Activated naive CD8-positive, alpha-beta T cell treated with anti-CD3 and anti-CD28 coated beads, Interleukin-2, amount 10 ng/mL, durations not matched to agents 7 days and 5 days (primary cell): Measurements from ENCODE around the gene HLA-DOA. TPM values are rescaled to one million over a fixed set of nuclear protein-coding genes. Genes with fewer than 3 reads are reported as not detected.

Experiments
- ATAC-seq: fragments of 150-1000 bp; cut with Tn5 transposase; one replicate; pipeline ENCODE4 v1.10.0; 2021; ENCODE audit warnings: low read depth, moderate library complexity
- POLR2A ChIA-PET: fragments of 350-600 bp; sonication (Branson Sonifier 250); formaldehyde crosslinking; loops from one replicate; lab custom pipeline; 2021; ENCODE audit warnings: antibody characterized with exemption; lab: Charles Lee
- DNase-seq: peaks from one replicate; pipeline ENCODE4 v3.0.0; 2021
- H3K27ac Mint-ChIP-seq: one replicate; pipeline ENCODE4 v1.8.0; 2022; ENCODE audit warnings: mild to moderate bottlenecking, mixed read lengths
- H3K27me3 Mint-ChIP-seq: one replicate; pipeline ENCODE4 v1.8.0; 2022; ENCODE audit warnings: mild to moderate bottlenecking, moderate library complexity, mixed read lengths
- H3K36me3 Mint-ChIP-seq: one replicate; pipeline ENCODE4 v1.8.0; 2021; ENCODE audit warnings: mild to moderate bottlenecking, mixed read lengths
- H3K4me1 Mint-ChIP-seq: one replicate; pipeline ENCODE4 v1.8.0; 2021; ENCODE audit warnings: mixed read lengths
- H3K4me3 Mint-ChIP-seq: one replicate; pipeline ENCODE4 v1.8.0; 2022; ENCODE audit warnings: mild to moderate bottlenecking, moderate library complexity, mixed read lengths
- H3K9me3 Mint-ChIP-seq: one replicate; pipeline ENCODE4 v1.8.0; 2021; ENCODE audit warnings: mixed read lengths
- total RNA-seq, 2 experiments: library from RNA; stranded (reverse); gene quantifications; one replicate each; pipeline ENCODE4 v1.2.3, GENCODE V29; 2021

The HLA-DOA gene
- total RNA-seq, 2 experiments from 2014 or later: 7.5 to 8.3 TPM

DNA sequence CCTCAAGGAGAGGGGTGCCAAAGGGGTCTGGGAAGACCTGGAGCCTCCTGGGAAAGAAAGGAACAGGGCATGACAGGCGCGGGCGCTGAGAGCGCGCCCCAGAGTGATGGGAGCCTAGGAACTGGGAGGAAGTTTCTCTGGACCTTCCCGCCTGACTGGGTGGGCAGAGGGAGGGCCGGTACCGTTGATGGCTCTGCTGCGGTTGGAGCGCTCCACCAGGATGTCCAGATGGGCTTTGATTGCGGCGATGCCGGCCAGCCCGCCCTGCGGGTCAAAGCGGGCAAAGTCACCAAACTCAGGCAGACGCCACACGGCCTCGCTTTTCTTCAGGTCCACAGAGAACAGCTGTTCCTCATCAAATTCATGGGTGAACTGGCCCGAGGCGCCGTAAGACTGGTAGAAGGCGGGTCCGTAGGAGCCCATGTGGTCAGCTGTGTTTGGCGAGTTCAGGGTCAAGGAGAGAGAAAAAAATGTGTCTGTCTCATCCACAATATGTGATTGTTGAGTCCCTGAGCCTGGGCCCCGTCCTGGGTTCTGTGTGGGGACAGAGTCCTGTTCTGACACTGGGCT lies 1.5 kb downstream of the HLA-DOA start:
- H3K4me3 Mint-ChIP-seq: no peak overlapping the region
- DNase-seq: no peak
- no peak for ATAC-seq
- POLR2A ChIA-PET: no interaction called here
- H3K27ac Mint-ChIP-seq: no peak overlapping the region
- H3K9me3 Mint-ChIP-seq: no peaks in the 10 kb centered on the region
- H3K27me3 Mint-ChIP-seq: peaks cover 10% of the 10 kb centered on the region
- peaks cover 13% of the 10 kb centered on the region for H3K4me1 Mint-ChIP-seq
- H3K36me3 Mint-ChIP-seq: no peaks in the 10 kb centered on the region

DNA sequence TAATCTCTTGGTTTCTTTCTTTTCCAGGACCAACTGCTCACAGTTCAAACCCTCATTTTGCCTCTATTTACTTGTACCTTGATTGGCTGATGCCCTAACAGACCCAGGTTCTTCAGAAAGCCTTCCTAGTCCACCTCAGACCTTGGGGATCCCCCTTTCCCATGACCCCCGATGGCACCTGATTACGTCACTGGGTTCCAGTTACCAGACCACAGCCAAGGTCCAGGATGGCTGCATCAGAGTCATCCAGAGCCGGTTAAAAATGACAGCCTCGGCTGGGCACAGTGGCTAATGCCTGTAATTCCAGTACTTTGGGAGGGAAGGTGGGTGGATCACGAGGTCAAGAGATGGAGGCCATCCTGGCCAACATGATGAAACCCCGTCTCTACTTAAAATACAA lies 4.5 kb downstream of the HLA-DOA start:
- DNase-seq (no peak), ATAC-seq (no peak)
- POLR2A ChIA-PET: no interaction called here
- Mint-ChIP-seq H3K4me3 (no peak overlapping the region), H3K4me1 (peaks cover 18% of the 10 kb centered on the region), H3K27me3 (peaks cover 12% of the 10 kb centered on the region), H3K36me3 (no peaks in the 10 kb centered on the region), H3K27ac (no peak overlapping the region), H3K9me3 (no peaks in the 10 kb centered on the region)

DNA sequence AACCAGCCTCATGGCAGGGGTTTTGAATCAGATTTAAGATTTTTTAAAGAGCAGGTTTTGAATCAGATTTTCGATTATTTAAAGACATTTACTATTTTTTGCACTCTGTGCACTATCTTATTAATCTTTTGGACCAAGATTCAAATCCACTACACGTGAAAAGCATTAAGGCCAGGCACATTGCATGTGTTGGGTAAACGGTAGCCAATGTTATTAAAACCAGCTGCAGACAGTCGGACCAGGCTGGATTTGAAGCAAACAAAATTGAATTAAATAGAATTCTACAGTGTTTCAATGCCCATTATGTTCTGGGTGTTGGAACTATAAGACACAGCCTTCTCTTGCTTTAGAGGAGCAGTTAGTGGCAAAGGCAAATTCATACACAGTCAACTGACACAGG lies 7.7 kb downstream of the HLA-DOA start:
- H3K36me3 Mint-ChIP-seq: no peaks in the 10 kb centered on the region
- DNase-seq (no peak), ATAC-seq (no peak)
- H3K4me1 Mint-ChIP-seq: peaks cover 8% of the 10 kb centered on the region
- H3K9me3 Mint-ChIP-seq: no peaks in the 10 kb centered on the region
- POLR2A ChIA-PET: no interaction called here
- no peak overlapping the region for H3K4me3 Mint-ChIP-seq
- H3K27me3 Mint-ChIP-seq: peaks cover 29% of the 10 kb centered on the region
- no peak overlapping the region for H3K27ac Mint-ChIP-seq

DNA sequence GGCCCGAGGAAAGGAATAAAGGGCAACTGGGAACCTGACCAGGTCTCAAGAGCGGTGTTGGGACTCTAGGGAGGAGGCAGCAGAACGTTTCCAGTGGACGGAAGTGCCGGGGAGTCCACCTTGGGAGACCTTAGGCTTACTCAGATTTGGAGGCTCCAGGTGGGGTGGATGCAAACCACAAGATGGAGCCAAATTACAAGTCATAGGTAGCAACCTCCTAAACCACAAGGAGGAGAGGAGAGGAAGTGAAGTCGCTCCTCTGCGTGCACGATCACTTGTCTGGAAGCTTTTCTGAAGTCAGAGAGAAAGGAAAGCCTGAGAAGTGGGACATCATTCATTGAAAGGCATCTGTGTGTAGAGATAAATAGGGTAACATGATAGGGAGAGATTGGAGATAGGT lies 9.3 kb downstream of the HLA-DOA start:
- no peaks in the 10 kb centered on the region for H3K9me3 Mint-ChIP-seq
- no peak for DNase-seq
- POLR2A ChIA-PET: interaction anchor here (1.3 kb wide), 1 partner anchor 76 kb away, joined by 3 read pairs; the partner anchor contains the start of gene HLA-DPB1
- H3K4me1 Mint-ChIP-seq: peaks cover 8% of the 10 kb centered on the region
- peaks cover 40% of the 10 kb centered on the region for H3K27me3 Mint-ChIP-seq
- no peaks in the 10 kb centered on the region for H3K36me3 Mint-ChIP-seq
- H3K27ac Mint-ChIP-seq: no peak overlapping the region
- ATAC-seq: peak; percentile 58
- no peak overlapping the region for H3K4me3 Mint-ChIP-seq

DNA sequence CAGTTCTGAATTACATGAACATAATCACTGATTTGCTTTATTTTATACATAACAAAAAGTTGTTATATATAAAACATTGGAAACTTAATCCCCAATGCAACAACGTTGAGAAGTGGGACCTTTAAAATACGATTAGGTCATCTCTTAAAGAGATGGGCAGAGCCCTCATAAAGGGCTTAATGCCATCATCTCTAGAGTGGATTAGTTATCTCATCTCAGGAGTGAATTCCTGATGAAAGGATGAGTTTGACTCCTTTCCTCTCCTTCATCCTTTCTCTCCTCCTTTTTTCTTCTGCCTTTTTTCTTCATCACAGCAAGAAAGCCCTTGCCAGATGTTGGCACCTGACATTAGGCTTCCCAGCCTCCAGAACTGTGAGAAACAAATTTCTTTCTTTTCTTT lies 13.9 kb downstream of the HLA-DOA start:
- POLR2A ChIA-PET: no interaction called here
- Mint-ChIP-seq H3K36me3 (no peaks in the 10 kb centered on the region), H3K4me1 (peaks cover 7% of the 10 kb centered on the region), H3K9me3 (no peaks in the 10 kb centered on the region), H3K4me3 (no peak overlapping the region), H3K27me3 (peaks cover 49% of the 10 kb centered on the region), H3K27ac (no peak overlapping the region)
- DNase-seq (no peak), ATAC-seq (no peak)

DNA sequence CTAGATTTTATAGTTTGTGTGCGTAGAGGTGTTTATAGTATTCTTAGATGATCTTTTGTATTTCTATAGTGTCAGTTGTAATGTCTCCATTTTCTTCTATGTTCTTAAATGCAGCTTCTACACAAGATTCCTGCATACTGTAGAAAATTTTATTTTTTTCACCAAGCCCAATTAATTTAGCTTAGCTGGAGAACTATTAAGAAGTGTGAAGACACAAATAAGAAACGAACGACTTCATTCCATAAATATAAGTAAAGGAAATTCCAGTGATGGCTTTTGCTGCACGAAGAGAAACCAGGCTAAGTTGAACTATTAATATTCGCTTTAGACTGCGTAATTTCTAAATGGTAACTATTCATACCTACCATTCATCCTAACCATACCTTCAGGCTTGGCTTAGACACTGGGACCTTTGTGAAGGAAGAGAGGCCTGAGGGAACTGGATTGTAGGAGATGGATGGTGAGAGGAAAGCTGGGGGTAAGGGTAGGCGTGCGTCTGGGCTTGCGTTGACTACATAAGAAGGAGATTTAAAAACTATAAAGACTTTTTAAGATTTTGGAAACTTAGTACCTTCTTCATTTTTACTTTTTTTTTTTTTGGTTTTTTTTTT lies 15.9 kb downstream of the HLA-DOA start:
- DNase-seq (no peak), ATAC-seq (no peak)
- H3K36me3 Mint-ChIP-seq: no peaks in the 10 kb centered on the region
- H3K27ac Mint-ChIP-seq: no peak overlapping the region
- peaks cover 6% of the 10 kb centered on the region for H3K4me1 Mint-ChIP-seq
- POLR2A ChIA-PET: interaction anchor here (1.0 kb wide), 1 partner anchor 22 kb away, joined by 4 read pairs; no protein-coding TSS in a partner anchor
- H3K27me3 Mint-ChIP-seq: peaks cover 42% of the 10 kb centered on the region
- no peaks in the 10 kb centered on the region for H3K9me3 Mint-ChIP-seq
- no peak overlapping the region for H3K4me3 Mint-ChIP-seq

DNA sequence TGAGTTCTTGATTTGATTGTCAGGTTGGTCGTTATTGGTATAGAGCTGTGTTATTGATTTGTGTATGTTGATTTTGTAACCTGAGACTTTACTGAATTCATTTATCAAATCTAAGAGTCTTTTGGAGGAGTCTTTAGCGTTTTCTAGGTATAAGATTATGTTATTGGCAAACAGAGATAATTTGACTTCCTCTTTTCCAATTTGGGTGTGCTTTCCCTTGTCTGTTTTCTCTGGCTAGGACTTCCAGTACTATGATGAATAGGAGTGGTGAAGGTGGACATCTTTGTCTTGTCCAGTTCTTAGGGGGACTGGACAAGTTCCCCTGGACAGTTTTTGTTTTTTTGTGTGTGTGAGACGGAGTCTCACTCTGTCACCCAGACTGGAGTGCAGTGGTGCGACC lies 17.4 kb downstream of the HLA-DOA start:
- POLR2A ChIA-PET: no interaction called here
- no peaks in the 10 kb centered on the region for H3K9me3 Mint-ChIP-seq
- peaks cover 11% of the 10 kb centered on the region for H3K4me1 Mint-ChIP-seq
- ATAC-seq: no peak
- no peak for DNase-seq
- H3K27ac Mint-ChIP-seq: no peak overlapping the region
- no peaks in the 10 kb centered on the region for H3K36me3 Mint-ChIP-seq
- no peak overlapping the region for H3K4me3 Mint-ChIP-seq
- H3K27me3 Mint-ChIP-seq: peaks cover 32% of the 10 kb centered on the region

DNA sequence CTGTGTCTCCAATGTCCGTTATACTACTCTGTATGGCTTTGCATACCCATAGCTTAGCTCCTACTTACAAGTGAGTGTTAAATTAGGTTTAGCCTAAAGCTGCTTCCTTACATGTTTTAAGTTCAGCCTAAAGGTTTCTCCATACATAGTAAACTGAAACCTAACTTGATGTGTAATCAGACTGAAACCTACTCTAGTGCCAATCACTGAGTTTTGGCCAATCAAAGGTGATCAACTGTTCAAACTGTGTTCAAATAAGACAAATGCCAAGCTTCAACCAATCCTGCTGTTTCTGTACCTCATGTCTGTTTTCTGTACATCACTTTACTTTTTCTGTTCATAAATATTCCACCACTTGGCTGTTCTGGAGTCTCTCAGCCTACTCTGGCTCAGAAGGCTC lies 20.0 kb downstream of the HLA-DOA start:
- Mint-ChIP-seq H3K4me3 (no peak overlapping the region), H3K9me3 (no peaks in the 10 kb centered on the region), H3K27me3 (peaks cover 17% of the 10 kb centered on the region), H3K36me3 (no peaks in the 10 kb centered on the region), H3K27ac (no peak overlapping the region), H3K4me1 (peaks cover 19% of the 10 kb centered on the region)
- DNase-seq: no peak
- POLR2A ChIA-PET: interaction anchor here (0.8 kb wide), 1 partner anchor 10 kb away, joined by 3 read pairs; no protein-coding TSS in a partner anchor
- no peak for ATAC-seq

DNA sequence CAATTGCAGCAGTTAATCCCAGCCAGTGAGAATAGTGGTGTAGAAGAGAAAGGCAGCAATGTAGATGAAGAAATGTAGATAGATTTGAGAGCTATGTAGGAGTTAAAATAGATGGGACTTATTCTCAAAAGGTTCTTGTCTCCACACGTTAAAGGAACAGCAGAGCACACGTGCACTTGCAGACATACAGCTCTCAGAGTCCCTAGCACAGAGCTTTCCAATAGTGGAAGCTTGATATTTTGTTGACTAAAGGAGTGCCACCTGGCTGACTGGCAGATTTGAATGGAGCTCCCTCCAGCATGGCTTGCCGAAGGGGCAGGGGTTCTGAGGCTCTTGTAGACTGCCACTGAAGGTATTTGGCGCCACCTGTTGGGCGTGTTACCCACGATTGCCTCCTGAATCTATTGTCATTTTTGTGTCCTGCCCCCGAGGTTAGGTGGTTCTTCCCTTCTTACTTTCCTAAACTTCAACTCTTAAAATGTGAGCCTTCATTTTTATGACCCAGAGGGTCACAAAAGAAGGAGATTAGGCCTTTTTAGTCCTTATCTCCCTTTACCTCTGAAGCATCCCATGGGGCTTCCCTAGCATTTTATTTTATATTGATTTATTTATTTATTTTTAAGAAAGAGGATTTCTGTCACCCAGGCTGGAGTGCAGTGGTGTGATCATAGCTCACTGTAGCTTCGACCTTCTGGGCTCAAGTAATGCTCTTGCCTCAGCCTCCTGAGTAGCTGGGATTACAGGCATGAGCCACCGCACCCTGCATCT lies 24.6 kb downstream of the HLA-DOA start:
- ATAC-seq (peak; percentile 77), DNase-seq (peak; percentile 87)
- POLR2A ChIA-PET: interaction anchor here (0.6 to 3.7 kb wide), 17 partner anchors 9 to 264 kb away, joined by 3 to 72 read pairs (median 4); partner anchors contain the start of genes BRD2, RING1 and TAP2
- Mint-ChIP-seq H3K27me3 (no peaks in the 10 kb centered on the region), H3K9me3 (no peaks in the 10 kb centered on the region), H3K4me1 (peaks cover 35% of the 10 kb centered on the region), H3K4me3 (no peak overlapping the region), H3K27ac (peak overlapping the region; percentile 68), H3K36me3 (peaks cover 17% of the 10 kb centered on the region)

DNA sequence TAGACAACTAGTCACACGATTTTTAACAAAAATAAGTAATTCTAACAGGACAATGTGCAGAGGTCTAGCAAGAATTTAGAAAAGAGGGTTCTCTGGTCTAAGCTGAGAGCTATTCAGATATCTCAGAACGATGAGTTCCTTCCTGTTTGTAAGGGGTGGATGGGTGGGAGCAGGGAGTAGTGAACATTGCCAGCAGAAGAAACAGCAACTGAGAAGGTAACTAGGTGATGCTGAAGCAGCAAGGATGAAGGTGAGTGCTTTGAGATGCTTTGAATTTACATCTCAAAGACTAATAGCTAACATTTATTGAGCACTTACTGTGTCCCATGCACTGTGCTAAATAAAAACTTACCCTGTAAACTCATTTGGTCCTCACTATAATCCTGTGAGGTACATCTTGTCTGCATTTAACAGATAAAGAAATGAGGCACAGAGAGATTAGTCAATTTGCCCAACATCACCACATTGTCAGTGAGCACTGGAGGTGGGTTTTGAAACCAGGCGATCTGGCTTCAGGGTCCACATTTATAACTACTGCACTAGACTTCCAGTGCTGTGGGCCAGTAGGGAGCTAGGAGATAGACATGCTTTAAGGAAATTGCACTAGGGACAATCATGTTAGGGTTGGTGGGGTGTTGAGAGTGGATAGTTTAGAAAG lies 25.3 kb downstream of the HLA-DOA start:
- POLR2A ChIA-PET: interaction anchor here (0.6 to 3.7 kb wide), 16 partner anchors 8 to 257 kb away, joined by 3 to 72 read pairs (median 4); partner anchors contain the start of genes BRD2, RING1 and TAP2
- no peak overlapping the region for H3K4me3 Mint-ChIP-seq
- H3K27me3 Mint-ChIP-seq: no peaks in the 10 kb centered on the region
- peaks cover 21% of the 10 kb centered on the region for H3K36me3 Mint-ChIP-seq
- DNase-seq (no peak), ATAC-seq (peak; percentile 11)
- no peaks in the 10 kb centered on the region for H3K9me3 Mint-ChIP-seq
- peaks cover 31% of the 10 kb centered on the region for H3K4me1 Mint-ChIP-seq
- H3K27ac Mint-ChIP-seq: peak overlapping the region; percentile 76

DNA sequence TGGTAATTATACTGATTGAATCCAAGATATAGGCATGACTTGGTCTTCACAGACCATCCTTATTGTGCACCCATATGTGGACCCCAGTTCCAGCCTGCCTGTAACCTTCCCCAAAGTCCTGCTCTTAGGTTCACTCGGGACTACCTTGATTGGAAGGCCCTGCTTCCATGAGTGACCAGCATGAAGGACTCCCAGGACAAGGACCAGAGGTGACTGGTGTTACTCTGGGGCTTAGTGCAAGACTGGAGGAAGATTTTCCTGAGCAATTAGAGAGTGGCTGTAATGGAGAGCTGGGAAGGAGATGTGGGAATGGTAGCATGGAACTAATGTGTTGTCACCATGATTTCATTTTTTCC lies 25.9 kb downstream of the HLA-DOA start:
- no peaks in the 10 kb centered on the region for H3K27me3 Mint-ChIP-seq
- no peak overlapping the region for H3K4me3 Mint-ChIP-seq
- H3K4me1 Mint-ChIP-seq: peaks cover 32% of the 10 kb centered on the region
- no peak for DNase-seq
- POLR2A ChIA-PET: interaction anchor here (1.9 to 3.7 kb wide), 3 partner anchors 11 to 50 kb away, joined by 8 to 72 read pairs (median 12); partner anchors contain the start of gene BRD2
- H3K36me3 Mint-ChIP-seq: peaks cover 25% of the 10 kb centered on the region
- ATAC-seq: no peak
- peak overlapping the region; percentile 76 for H3K27ac Mint-ChIP-seq
- no peaks in the 10 kb centered on the region for H3K9me3 Mint-ChIP-seq

DNA sequence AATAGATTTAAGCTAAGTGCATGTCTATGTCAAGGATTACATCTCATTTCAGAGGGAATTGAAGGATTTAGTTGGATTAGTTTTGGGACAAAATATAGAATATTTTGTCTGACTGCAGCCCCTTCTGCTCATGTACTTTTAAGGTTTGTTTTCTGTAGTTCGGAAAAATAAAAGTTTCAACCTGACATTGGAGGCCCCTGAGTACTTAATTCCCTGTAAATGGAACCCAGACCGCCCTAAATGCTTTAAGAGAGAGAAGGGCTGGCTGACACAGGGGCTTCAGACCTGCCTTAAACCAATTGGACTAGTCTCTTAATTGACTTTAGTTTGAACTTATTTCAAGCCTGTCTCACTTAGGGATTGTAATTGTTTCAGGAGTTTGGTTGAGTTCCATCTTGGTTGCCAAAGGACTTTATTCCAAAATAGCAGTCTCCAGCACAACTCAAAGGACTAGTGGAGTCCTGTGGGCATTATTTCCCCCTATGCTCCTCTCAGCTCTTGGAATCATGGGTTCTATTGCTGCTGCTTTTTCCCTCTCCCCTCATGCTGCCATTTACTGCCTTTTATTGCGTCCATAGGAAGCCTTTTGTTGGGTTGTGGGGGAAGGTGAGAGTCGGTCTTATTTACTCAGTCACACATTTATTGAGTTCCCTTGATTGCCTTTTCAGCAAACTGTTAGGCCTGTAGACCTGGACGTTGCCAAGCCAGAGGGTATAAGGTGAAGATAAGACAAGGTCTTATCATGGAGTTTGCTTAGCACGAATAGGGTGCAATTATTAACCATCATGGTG lies 26.5 kb downstream of the HLA-DOA start:
- H3K4me3 Mint-ChIP-seq: no peak overlapping the region
- peaks cover 30% of the 10 kb centered on the region for H3K36me3 Mint-ChIP-seq
- no peaks in the 10 kb centered on the region for H3K9me3 Mint-ChIP-seq
- no peak for DNase-seq
- ATAC-seq: no peak
- peaks cover 33% of the 10 kb centered on the region for H3K4me1 Mint-ChIP-seq
- peak overlapping the region; percentile 76 for H3K27ac Mint-ChIP-seq
- POLR2A ChIA-PET: interaction anchor here (1.1 to 4.5 kb wide), 6 partner anchors 9 to 89 kb away, joined by 4 to 84 read pairs (median 10); partner anchors contain the start of genes BRD2 and HLA-DMA
- H3K27me3 Mint-ChIP-seq: no peaks in the 10 kb centered on the region
